Colonic mucosa (tissue), 4 donors: ENCODE data around the gene FMOD. TPM values are rescaled to one million over a fixed set of nuclear protein-coding genes. Genes with fewer than 3 reads are reported as not detected.
A peak's percentile ranks its signal among the peaks of the same experiment; 100 is the strongest.

Experiments
- DNase-seq: peaks from one replicate; pipeline ENCODE4 v3.0.0-alpha.2; 2020
- H3K27ac ChIP-seq: fragments of 200-600 bp; one replicate; pipeline ENCODE4 v1.8.0; 2021
- H3K27me3 ChIP-seq: fragments of 200-600 bp; one replicate; pipeline ENCODE4 v1.8.0; 2021
- H3K36me3 ChIP-seq: fragments of 200-600 bp; one replicate; pipeline ENCODE4 v1.8.0; 2021
- H3K4me1 ChIP-seq: fragments of 200-600 bp; one replicate; pipeline ENCODE4 v1.8.0; 2021; ENCODE audit warnings: mild to moderate bottlenecking
- H3K4me3 ChIP-seq: fragments of 200-600 bp; one replicate; pipeline ENCODE4 v1.8.0; 2021
- H3K9ac ChIP-seq, 2 donors: one replicate each; pipeline ENCODE4 v1.7.0; 2013; ENCODE audit warnings: control low read depth in 2 of 2, low read depth in 2 of 2, low read length in 2 of 2
- H3K9me3 ChIP-seq: fragments of 200-600 bp; one replicate; pipeline ENCODE4 v1.8.0; 2021
- intact Hi-C: fragments of 100-400 bp; cut with DNase I; formaldehyde crosslinking; loops from one replicate; pipeline ENCODE4 v1.14.1; 2022
- total RNA-seq, 2 donors: library from RNA; stranded (reverse); fragmentation: NEBNext Ultra II Directional in 1 of 2; extraction: Animal tissue kit (Norgen Biotek cat#: 25700) in 1 of 2; gene quantifications; one replicate each; pipeline ENCODE4 v1.2.1, GENCODE V29; 2021
- TF ChIP-seq, protein P1 (sequence below): fragments of 200-600 bp; IDR thresholded peaks from one replicate; pipeline ENCODE4 v1.8.0; 2022; ENCODE audit warnings: antibody characterized with exemption, mild to moderate bottlenecking
- donor health status: healthy.
- donor health status: DM: no; HTN: no; CAD: no.
- donor health status: DM: no; HTN: no; CAD: no.

The FMOD gene
- 10 to 100 TPM; 38.6 to 49.3 TPM for total RNA-seq

DNA sequence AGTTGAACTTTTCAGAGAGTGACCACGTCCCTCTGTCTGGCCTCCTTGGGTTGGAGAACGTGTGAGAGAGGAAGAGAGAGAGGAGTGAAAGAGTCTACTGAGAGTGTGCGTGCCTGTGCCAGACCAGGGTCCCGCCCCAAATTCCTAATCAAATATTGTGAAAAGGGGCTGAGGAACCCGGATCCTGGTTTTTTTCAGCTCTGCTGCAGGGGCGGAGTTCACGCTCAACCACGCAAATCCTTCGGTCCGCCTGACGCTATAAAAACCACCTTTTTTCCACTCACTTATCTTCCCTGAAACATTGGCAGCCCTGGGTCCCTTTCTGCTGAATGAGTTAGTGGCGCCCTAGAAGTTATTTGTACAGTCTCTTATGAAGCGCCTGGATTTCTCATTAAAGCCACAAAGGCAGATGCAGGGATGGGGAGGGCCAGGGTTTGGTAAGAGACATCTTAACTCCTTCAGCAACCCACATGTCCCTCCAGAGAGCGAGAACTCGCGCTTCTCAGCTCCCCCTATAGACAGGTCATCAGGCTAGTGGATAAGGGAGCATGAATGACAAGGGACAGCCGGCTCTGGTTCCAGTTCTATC lies at the start of gene FMOD:
Gene FMOD (minus strand): TSS at position 86 of the 589 bp plus-strand sequence. CDS start 2,852 bp downstream, outside the sequence.
- intact Hi-C loops: loop anchor here (10.0 kb wide), 1 partner anchor 354 kb away; no protein-coding TSS in a partner anchor
- no peaks in the 10 kb centered on the region for H3K27me3 ChIP-seq
- H3K9me3 ChIP-seq: no peaks in the 10 kb centered on the region
- H3K9ac ChIP-seq: peak within 1 kb of the TSS; percentile 30 to 66
- TF ChIP-seq, protein P1, sequence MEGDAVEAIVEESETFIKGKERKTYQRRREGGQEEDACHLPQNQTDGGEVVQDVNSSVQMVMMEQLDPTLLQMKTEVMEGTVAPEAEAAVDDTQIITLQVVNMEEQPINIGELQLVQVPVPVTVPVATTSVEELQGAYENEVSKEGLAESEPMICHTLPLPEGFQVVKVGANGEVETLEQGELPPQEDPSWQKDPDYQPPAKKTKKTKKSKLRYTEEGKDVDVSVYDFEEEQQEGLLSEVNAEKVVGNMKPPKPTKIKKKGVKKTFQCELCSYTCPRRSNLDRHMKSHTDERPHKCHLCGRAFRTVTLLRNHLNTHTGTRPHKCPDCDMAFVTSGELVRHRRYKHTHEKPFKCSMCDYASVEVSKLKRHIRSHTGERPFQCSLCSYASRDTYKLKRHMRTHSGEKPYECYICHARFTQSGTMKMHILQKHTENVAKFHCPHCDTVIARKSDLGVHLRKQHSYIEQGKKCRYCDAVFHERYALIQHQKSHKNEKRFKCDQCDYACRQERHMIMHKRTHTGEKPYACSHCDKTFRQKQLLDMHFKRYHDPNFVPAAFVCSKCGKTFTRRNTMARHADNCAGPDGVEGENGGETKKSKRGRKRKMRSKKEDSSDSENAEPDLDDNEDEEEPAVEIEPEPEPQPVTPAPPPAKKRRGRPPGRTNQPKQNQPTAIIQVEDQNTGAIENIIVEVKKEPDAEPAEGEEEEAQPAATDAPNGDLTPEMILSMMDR: no peak
- H3K27ac ChIP-seq: peak within 1 kb of the TSS; percentile 22
- H3K4me1 ChIP-seq: no peaks in the 10 kb centered on the region
- H3K36me3 ChIP-seq: no peaks in the 10 kb centered on the region
- DNase-seq: peak; percentile 66
- H3K4me3 ChIP-seq: no peak within 1 kb of the TSS

DNA sequence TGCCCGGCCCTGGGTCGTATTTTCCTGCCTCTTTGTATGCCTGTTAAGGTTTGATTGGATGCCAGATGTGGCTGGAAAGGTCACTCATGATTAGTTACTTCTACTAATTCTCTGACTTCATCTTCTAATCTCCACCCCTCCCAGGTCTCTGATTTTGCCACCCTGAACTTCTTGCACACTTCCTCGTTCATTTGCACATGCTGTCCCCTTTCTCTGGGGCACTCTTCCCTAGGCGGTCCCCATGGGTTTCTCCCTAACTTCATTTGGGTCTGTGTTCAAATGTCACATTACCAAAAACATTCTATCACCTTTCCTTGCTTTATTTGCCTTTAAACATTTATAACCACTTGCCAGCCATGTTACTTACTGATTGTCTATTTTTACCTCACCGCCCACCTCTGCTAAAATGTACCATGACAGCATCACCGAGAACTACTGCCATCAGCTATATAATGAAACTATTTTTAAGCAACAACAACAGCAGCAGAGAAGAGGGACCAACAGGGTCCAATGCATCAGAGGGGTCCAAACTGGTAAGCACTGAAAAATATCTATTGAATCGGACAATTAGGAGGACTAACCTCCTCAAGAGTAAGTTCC lies 45.8 kb upstream of the FMOD start:
- Histone ChIP-seq H3K4me1 (no peaks in the 10 kb centered on the region), H3K27me3 (no peaks in the 10 kb centered on the region), H3K9ac (no peak overlapping the region), H3K27ac (no peak overlapping the region), H3K4me3 (no peak overlapping the region), H3K9me3 (no peaks in the 10 kb centered on the region), H3K36me3 (no peaks in the 10 kb centered on the region)
- DNase-seq: no peak
- TF ChIP-seq, protein P1: no peak
- intact Hi-C loops: no loop called here

DNA sequence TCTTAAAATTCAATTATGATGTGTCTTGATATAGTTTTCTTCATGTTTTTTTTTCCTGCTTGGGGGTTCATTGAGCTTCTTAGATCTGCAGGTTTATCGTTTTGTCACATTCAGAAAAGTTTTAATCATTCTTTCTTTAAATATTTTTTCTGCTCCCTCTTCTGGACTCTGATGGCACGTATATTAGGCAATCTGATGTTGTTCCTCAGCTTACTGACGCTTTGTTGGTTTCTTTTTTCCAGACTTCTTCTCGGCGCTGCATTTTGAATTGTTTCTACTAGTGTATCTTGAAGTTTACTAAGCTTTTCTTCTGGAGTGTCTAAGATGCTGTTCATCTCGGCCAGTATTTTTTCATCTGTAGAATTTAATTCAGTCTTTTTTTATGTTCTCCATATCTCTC lies 44.8 kb upstream of the FMOD start:
- Histone ChIP-seq H3K9me3 (no peaks in the 10 kb centered on the region), H3K9ac (no peak overlapping the region), H3K4me1 (no peaks in the 10 kb centered on the region), H3K4me3 (no peak overlapping the region), H3K27ac (no peak overlapping the region), H3K36me3 (no peaks in the 10 kb centered on the region), H3K27me3 (no peaks in the 10 kb centered on the region)
- no peak for DNase-seq
- TF ChIP-seq, protein P1: no peak
- intact Hi-C loops: no loop called here

DNA sequence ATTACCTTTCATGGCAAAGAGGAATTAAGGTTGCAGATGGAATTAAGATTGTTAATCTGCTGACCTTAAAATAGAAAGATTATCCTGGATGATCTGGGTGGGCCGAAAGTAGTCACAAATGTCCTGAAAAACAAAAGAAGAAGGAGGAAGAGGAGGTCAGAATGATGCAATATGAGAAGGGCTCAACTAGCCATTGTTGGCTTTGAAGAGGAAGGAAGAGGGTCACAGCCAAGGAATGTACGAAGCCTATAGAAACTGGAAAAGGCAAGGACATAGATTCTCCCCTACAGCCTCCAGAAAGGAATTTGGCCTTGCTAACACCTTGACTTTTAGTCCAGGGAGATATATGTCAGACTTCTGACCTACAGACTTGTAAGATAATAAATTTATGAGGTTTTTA lies 39.4 kb upstream of the FMOD start:
- no peak for DNase-seq

DNA sequence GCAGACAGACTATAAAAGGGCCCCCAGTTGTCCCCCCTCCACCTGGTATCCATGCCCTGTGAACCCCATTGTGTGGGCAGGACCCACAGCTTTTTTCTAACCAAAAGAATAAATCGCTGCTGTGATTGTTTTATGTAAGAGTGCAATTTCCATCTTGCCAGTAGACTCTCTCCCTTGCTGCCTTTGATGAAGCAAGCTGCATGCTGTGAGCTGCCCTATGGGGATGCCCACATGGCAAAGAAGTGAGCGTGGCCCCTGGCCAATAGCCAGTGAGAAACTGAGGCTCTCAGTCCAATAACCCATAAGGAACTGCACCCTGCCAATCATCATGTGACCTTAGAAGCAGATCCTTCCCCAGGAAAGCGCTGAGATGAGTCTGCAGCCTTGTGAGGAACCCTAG lies 37.8 kb upstream of the FMOD start:
- no peak overlapping the region for H3K27ac ChIP-seq
- no peaks in the 10 kb centered on the region for H3K36me3 ChIP-seq
- no peaks in the 10 kb centered on the region for H3K4me1 ChIP-seq
- TF ChIP-seq, protein P1: no peak
- H3K27me3 ChIP-seq: no peaks in the 10 kb centered on the region
- H3K9ac ChIP-seq: no peak overlapping the region
- DNase-seq: no peak
- intact Hi-C loops: no loop called here
- H3K4me3 ChIP-seq: no peak overlapping the region
- H3K9me3 ChIP-seq: no peaks in the 10 kb centered on the region

More for the DNA sequence above, 39.4 kb upstream of the FMOD start:
- TF ChIP-seq, protein P1: no peak
- intact Hi-C loops: no loop called here
- Histone ChIP-seq H3K9me3 (no peaks in the 10 kb centered on the region), H3K9ac (no peak overlapping the region), H3K36me3 (no peaks in the 10 kb centered on the region), H3K4me3 (no peak overlapping the region), H3K4me1 (no peaks in the 10 kb centered on the region), H3K27me3 (no peaks in the 10 kb centered on the region), H3K27ac (no peak overlapping the region)
